ENCODE results near the gene MED9.

DNA sequence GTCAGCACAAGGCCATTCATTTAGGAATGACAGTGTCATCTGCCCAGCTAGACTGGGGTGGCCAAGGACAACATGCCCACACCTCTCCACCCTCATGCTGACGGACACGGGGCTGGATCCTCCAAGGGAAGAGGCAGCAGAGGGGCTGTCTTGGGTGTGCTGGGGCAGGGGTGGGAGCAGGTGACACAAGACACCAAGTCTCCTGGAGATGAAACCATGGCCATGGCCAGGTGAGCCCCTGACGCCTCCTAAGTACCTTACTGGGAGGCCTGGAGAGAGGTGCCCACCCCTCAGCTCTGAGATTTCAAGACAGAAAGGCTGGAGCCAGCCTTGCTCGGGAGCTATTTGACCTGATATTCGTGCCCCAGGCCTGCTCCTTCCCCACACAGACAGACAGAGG is 28.4 kb downstream of the MED9 start:
- TF ChIP-seq ZFX (IDR thresholded peaks at IDR 0.05; ENCODE audit: borderline replicate concordance) = no peak
- TF ChIP-seq, protein P1, sequence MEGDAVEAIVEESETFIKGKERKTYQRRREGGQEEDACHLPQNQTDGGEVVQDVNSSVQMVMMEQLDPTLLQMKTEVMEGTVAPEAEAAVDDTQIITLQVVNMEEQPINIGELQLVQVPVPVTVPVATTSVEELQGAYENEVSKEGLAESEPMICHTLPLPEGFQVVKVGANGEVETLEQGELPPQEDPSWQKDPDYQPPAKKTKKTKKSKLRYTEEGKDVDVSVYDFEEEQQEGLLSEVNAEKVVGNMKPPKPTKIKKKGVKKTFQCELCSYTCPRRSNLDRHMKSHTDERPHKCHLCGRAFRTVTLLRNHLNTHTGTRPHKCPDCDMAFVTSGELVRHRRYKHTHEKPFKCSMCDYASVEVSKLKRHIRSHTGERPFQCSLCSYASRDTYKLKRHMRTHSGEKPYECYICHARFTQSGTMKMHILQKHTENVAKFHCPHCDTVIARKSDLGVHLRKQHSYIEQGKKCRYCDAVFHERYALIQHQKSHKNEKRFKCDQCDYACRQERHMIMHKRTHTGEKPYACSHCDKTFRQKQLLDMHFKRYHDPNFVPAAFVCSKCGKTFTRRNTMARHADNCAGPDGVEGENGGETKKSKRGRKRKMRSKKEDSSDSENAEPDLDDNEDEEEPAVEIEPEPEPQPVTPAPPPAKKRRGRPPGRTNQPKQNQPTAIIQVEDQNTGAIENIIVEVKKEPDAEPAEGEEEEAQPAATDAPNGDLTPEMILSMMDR (IDR thresholded peaks at IDR 0.05) = no peak
